ENCODE results near the gene NHERF1.

Gene NHERF1

DNA sequence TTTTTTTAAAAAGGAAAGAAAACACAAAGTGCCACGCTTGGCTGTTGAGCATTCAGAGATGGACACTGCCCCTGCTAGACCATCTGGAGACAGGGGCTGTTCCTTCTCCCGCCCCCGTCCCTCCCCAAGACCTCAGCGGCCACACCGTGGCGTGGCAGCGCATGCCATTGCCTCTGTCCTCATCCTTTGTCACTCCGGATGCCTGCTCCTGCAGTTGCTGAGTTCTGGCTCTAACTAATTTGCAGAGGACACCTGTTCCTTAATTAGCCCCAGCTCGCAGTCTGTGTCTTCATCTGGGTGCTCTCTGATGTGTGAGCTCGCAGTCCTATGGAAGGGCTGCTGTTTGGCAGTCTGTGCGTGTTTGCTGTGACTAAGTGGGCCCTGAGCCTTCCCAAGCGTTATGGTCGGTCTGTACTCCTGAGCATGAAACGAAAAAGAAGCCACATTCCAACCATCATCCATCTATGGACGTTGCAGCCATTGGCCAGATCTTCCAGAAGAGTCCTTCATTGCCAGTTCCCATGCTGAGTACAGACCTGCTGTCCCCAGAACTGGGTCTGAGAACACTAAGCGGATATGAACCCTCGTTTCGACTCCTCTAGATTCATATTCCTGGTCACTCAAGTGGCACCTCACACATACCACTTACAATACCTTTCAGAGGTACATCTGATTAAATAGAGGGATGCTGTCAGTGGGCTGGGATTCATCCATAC is 68.6 kb downstream of the NHERF1 start:
- Histone ChIP-seq H3K36me3 (ENCODE audit: low read length) (no peaks in the 10 kb centered on the region), H3F3A (ENCODE audit: insufficient read depth) (no peaks in the 10 kb centered on the region), H4K20me1 (ENCODE audit: low read depth, low read length) (no peaks in the 10 kb centered on the region), H3K79me2 (ENCODE audit: insufficient read depth, low read length) (no peaks in the 10 kb centered on the region), H3K9me3 (ENCODE audit: insufficient read depth, low read length) (no peaks in the 10 kb centered on the region), H3K4me3 (ENCODE audit: insufficient read depth, low read length, poor library complexity, severe bottlenecking) (no peak overlapping the region), H2AFZ (ENCODE audit: low read depth, low read length, severe bottlenecking) (no peak overlapping the region), H3K9me2 (replicated peaks; ENCODE audit: insufficient read depth, low read length) (no peaks in the 10 kb centered on the region), H3K9ac (ENCODE audit: low read length) (no peak overlapping the region), H3K27ac (ENCODE audit: low read depth, low read length) (no peak overlapping the region), H3K27me3 (ENCODE audit: low read length) (no peaks in the 10 kb centered on the region), H3K4me2 (ENCODE audit: low read depth, low read length, poor library complexity, severe bottlenecking) (no peak overlapping the region)
- TF ChIP-seq EZH2phosphoT487 (conservative IDR thresholded peaks at IDR 0.05; ENCODE audit: low read length) (no peak), CTCF (IDR thresholded peaks at IDR 0.05; ENCODE audit: insufficient read depth, low read length, poor library complexity, severe bottlenecking) (no peak)

DNA sequence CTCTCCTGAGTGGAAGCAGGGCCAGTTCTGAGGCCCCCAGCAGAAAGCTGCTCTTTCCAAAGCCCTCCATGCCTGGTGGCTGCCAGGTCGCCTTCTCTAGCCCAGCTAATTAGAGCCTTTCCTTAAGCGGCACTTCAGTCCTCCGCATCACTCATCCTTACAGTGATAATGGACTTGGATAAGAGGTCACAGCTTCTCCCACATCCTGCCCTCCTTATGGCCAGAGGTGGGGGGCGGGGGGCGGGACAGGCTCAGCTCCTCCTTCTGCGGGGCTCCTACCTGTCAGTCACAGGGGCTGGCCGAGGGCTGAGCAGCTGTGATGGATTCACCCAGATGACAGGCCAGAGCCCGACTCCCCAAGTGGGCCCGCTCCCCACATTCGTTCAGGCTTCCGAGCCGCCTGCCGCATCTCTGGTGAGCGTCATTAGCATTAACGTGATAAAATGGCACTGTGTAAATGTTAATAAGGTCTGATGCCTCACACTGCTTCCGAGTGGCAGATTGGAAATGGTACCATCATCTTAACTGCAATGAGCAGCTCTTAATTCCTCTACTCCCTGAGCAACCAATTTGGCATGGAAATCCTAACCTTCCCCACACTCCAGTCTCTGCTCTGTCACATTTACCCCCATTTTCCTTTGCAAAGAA is 70.0 kb downstream of the NHERF1 start:
- Histone ChIP-seq H3K79me2 (ENCODE audit: insufficient read depth, low read length) (no peaks in the 10 kb centered on the region), H3K27ac (ENCODE audit: low read depth, low read length) (no peak overlapping the region), H3K9me2 (replicated peaks; ENCODE audit: insufficient read depth, low read length) (no peaks in the 10 kb centered on the region), H3K4me3 (ENCODE audit: insufficient read depth, low read length, poor library complexity, severe bottlenecking) (no peak overlapping the region), H3K4me2 (ENCODE audit: low read depth, low read length, poor library complexity, severe bottlenecking) (no peak overlapping the region), H3K9ac (ENCODE audit: low read length) (no peak overlapping the region), H2AFZ (ENCODE audit: low read depth, low read length, severe bottlenecking) (no peak overlapping the region), H3K9me3 (ENCODE audit: insufficient read depth, low read length) (no peaks in the 10 kb centered on the region), H3F3A (ENCODE audit: insufficient read depth) (no peaks in the 10 kb centered on the region), H4K20me1 (ENCODE audit: low read depth, low read length) (no peaks in the 10 kb centered on the region), H3K27me3 (ENCODE audit: low read length) (no peaks in the 10 kb centered on the region), H3K36me3 (ENCODE audit: low read length) (no peaks in the 10 kb centered on the region)
- no peak for TF ChIP-seq CTCF (IDR thresholded peaks at IDR 0.05; ENCODE audit: insufficient read depth, low read length, poor library complexity, severe bottlenecking)
- no peak for TF ChIP-seq EZH2phosphoT487 (conservative IDR thresholded peaks at IDR 0.05; ENCODE audit: low read length)
